PC-3 (cell line): Measurements from ENCODE around the gene NECTIN4. TPM values are rescaled to one million over a fixed set of nuclear protein-coding genes. Genes with fewer than 3 reads are reported as not detected.

ENCODE experiments used
- ATAC-seq: fragments of 200-7000 bp; cut with Tn5 transposase; 2 replicates; pipeline ENCODE4 v1.9.1; 2020; ENCODE audit warnings: mild to moderate bottlenecking, moderate library complexity
- BruUV-seq: library from RNA; stranded (reverse); fragments of 400-500 nt; replicated peaks from 2 replicates; lab custom pipeline; 2021; lab: Mats Ljungman, UMichigan
- CTCF ChIA-PET: fragments of 300-600 bp; sonication (Branson Sonifier 250); formaldehyde crosslinking; loops from one replicate; lab custom pipeline; 2022; ENCODE audit warnings: antibody characterized with exemption; lab: Charles Lee
- POLR2A ChIA-PET: fragments of 300-600 bp; sonication (Branson Sonifier 250); formaldehyde crosslinking; loops from one replicate; lab custom pipeline; 2022; ENCODE audit warnings: antibody characterized with exemption; ENCODE audit not compliant: unreplicated experiment; lab: Charles Lee
- DNase-seq: peaks from one replicate; pipeline ENCODE4 v3.0.0-alpha.2; 2015
- H2AFZ ChIP-seq: fragments of 300-600 bp; sonication (generic); 2 replicates; pipeline ENCODE4 v1.6.0; 2016; ENCODE audit warnings: antibody characterized with exemption, low read length
- H3F3A ChIP-seq: fragments of 300-600 bp; sonication (generic); one replicate; pipeline ENCODE4 v1.6.0; 2017; ENCODE audit warnings: antibody characterized with exemption, low read length, control low read depth, mild to moderate bottlenecking; ENCODE audit not compliant: unreplicated experiment
- H3K27ac ChIP-seq: fragments of 300-600 bp; sonication (generic); 2 replicates; pipeline ENCODE4 v1.5.1; 2016; ENCODE audit warnings: mild to moderate bottlenecking, low read length
- H3K27me3 ChIP-seq: fragments of 300-600 bp; sonication (generic); 2 replicates; pipeline ENCODE4 v1.6.1; 2016; ENCODE audit warnings: low read length, mixed read lengths
- H3K36me3 ChIP-seq: fragments of 300-600 bp; sonication (generic); 2 replicates; pipeline ENCODE4 v1.6.1; 2016; ENCODE audit warnings: low read depth, mixed run types, low read length, mixed read lengths
- H3K4me1 ChIP-seq: fragments of 300-600 bp; sonication (generic); 2 replicates; pipeline ENCODE4 v1.5.1; 2016; ENCODE audit warnings: low read length; ENCODE audit not compliant: insufficient read depth
- H3K4me2 ChIP-seq: fragments of 300-600 bp; sonication (generic); 2 replicates; pipeline ENCODE4 v1.6.0; 2016; ENCODE audit warnings: low read length
- H3K4me3 ChIP-seq: fragments of 300-600 bp; sonication (generic); 2 replicates; pipeline ENCODE4 v1.5.1; 2016; ENCODE audit warnings: mild to moderate bottlenecking, low read length, mixed read lengths
- H3K79me2 ChIP-seq: fragments of 300-600 bp; sonication (generic); 2 replicates; pipeline ENCODE4 v1.6.1; 2017; ENCODE audit warnings: low read length, mixed read lengths
- H3K9ac ChIP-seq: fragments of 300-600 bp; sonication (generic); 2 replicates; pipeline ENCODE4 v1.6.0; 2016; ENCODE audit warnings: mild to moderate bottlenecking, low read length
- H3K9me2 ChIP-seq: fragments of 300-600 bp; sonication (generic); replicated peaks from 2 replicates; pipeline ENCODE4 v1.6.1; 2016; ENCODE audit warnings: mixed run types, low read length, mixed read lengths
- H3K9me3 ChIP-seq: fragments of 300-600 bp; sonication (generic); 2 replicates; pipeline ENCODE4 v1.6.1; 2016; ENCODE audit warnings: low read length, mixed read lengths
- H4K20me1 ChIP-seq: fragments of 300-600 bp; sonication (generic); 2 replicates; pipeline ENCODE4 v1.6.1; 2016; ENCODE audit warnings: low read length, mixed read lengths
- EZH2 ChIP-seq: fragments of 300-600 bp; sonication (generic); IDR thresholded peaks from one replicate; pipeline ENCODE4 v1.6.1; 2017; ENCODE audit warnings: antibody characterized with exemption, mild to moderate bottlenecking, low read length; ENCODE audit not compliant: unreplicated experiment
- EZH2phosphoT487 ChIP-seq: fragments of 300-600 bp; sonication (generic); IDR thresholded peaks from 2 replicates; pipeline ENCODE4 v1.6.1; 2018; ENCODE audit warnings: mild to moderate bottlenecking, antibody characterized with exemption, low read length, borderline replicate concordance
- intact Hi-C: fragments of 100-400 bp; cut with micrococcal nuclease; formaldehyde crosslinking; loops from 2 replicates; pipeline ENCODE4 v1.9.0; 2023
- total RNA-seq: library from RNA; depleted of rRNA; stranded (reverse); fragments of >200 nt; gene quantifications from 2 replicates; pipeline ENCODE4 v1.2.3, GENCODE V29; 2014
- TF ChIP-seq, protein P1 (sequence below): fragments of 300-600 bp; sonication (generic); conservative IDR thresholded peaks from 2 replicates; pipeline ENCODE4 v1.5.1; 2017; ENCODE audit warnings: antibody characterized with exemption, low read depth, mild to moderate bottlenecking, low read length

NECTIN4 gene
- total RNA-seq, 1 experiment from 2014 or later, result 6.8 TPM

DNA sequence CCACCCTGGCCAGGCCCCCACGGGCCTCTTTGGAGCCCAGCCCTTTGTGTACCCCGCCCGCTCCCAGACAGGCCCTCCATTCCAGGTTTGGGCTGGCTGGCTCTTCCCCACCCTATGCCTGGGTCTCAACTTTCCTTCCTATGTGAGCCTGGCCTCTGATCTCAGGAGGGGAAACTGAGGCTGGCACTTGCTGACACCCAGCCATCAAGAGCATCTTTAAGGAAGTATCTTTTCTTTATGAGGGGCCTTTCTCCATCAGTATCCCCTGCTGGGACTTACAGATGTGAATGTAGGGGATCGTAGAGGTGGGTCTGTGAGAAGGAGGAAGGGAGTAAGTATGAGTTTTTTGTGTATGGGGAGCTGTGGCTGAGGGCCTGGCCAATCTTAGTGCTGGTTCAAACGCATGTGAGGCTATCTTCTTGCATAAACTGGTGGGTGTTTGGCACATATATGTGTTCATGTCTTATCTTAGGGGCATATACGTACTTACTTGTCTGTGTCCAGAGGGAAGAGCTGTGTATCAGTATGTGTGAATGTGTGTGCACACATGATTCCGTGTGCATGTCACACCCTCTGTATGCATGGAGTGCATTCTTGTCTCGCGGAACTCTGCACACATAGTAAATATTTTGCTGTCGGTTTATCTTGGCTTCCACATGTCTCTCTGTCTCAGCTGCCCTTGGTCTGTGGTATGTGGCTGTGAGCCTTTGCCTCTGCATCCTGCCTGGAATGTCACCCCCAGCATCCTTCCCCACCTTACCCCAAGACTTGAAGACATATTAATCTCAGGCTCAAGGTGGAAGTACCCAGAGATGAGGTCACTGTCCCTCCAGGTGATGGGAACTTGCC is 5.4 kb downstream of the NECTIN4 start:
- no peak for ATAC-seq
- intact Hi-C loops, result no loop called here
- Histone ChIP-seq H3K79me2 (peaks cover 24% of the 10 kb centered on the region), H3F3A (no peaks in the 10 kb centered on the region), H2AFZ (no peak overlapping the region), H3K9me3 (no peaks in the 10 kb centered on the region), H3K9ac (0 out of 2 replicates have a peak overlapping the region, but pooled peaks have one; percentile 18), H3K4me1 (peaks cover 76% of the 10 kb centered on the region), H4K20me1 (no peaks in the 10 kb centered on the region), H3K27me3 (no peaks in the 10 kb centered on the region), H3K27ac (peak overlapping the region; percentile 56), H3K36me3 (no peaks in the 10 kb centered on the region), H3K9me2 (no peaks in the 10 kb centered on the region), H3K4me2 (peak overlapping the region; percentile 68), H3K4me3 (peak overlapping the region; percentile 28; the same call in 1 of the 2 replicates)
- ChIA-PET POLR2A (interaction anchor here (0.6 kb wide), 1 partner anchor 82 kb away, joined by 4 read pairs; the partner anchor contains the start of gene PPOX), CTCF (interaction anchor here (0.6 kb wide), 1 partner anchor 298 kb away, joined by 5 read pairs; no protein-coding TSS in a partner anchor)
- TF ChIP-seq EZH2 (no peak), EZH2phosphoT487 (no peak)
- TF ChIP-seq, protein P1, sequence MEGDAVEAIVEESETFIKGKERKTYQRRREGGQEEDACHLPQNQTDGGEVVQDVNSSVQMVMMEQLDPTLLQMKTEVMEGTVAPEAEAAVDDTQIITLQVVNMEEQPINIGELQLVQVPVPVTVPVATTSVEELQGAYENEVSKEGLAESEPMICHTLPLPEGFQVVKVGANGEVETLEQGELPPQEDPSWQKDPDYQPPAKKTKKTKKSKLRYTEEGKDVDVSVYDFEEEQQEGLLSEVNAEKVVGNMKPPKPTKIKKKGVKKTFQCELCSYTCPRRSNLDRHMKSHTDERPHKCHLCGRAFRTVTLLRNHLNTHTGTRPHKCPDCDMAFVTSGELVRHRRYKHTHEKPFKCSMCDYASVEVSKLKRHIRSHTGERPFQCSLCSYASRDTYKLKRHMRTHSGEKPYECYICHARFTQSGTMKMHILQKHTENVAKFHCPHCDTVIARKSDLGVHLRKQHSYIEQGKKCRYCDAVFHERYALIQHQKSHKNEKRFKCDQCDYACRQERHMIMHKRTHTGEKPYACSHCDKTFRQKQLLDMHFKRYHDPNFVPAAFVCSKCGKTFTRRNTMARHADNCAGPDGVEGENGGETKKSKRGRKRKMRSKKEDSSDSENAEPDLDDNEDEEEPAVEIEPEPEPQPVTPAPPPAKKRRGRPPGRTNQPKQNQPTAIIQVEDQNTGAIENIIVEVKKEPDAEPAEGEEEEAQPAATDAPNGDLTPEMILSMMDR, result no peak
- no TSS peak for BruUV-seq
- no peak for DNase-seq

DNA sequence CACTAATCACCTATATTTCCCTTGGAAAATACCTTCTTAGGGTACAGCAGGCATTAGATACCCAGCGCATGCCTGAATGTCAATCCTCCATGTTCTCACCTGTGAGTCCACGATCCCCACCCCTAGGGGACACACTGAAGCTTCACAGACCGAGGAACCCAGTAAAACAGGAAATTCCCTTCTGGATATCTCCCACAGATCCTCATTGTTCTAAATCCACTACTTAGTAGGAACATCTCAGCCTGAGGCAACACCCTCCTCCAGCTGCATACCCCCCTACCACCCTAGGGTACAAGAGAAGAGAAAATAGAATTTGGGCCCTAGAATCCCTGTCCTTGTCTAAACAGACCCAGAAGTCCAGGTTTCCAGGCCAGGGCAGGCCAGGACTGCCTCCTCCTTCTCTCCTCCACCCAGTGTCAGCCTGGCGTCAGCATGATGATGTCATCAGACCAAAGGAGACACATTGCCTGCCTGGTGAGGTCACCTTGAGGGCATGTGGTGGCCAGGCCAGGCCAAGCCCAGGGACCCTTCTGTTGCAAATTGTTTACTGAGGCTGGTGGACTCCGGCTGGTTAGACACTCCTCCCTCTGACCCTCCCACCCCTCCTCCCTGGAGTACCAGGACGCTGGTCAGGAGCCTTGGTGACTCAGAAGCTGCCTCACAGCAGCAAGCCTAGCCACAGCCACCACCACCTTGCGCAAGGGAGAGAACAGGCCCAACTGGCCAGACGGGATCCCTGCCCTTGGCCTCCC is 6.2 kb downstream of the NECTIN4 start:
- ChIA-PET POLR2A (interaction anchor here (0.6 kb wide), 1 partner anchor 83 kb away, joined by 4 read pairs; the partner anchor contains the start of gene PPOX), CTCF (interaction anchor here (0.6 kb wide), 1 partner anchor 299 kb away, joined by 5 read pairs; no protein-coding TSS in a partner anchor)
- intact Hi-C loops, result no loop called here
- H3K4me2 ChIP-seq, result peak overlapping the region; percentile 74
- H4K20me1 ChIP-seq, result no peaks in the 10 kb centered on the region
- H3K9ac ChIP-seq, result peak overlapping the region; percentile 34
- no peaks in the 10 kb centered on the region for H3K27me3 ChIP-seq
- DNase-seq (peak; percentile 99), ATAC-seq (peak; percentile 91)
- H3K79me2 ChIP-seq, result peaks cover 17% of the 10 kb centered on the region
- H3K36me3 ChIP-seq, result no peaks in the 10 kb centered on the region
- no peaks in the 10 kb centered on the region for H3F3A ChIP-seq
- H3K9me3 ChIP-seq, result no peaks in the 10 kb centered on the region
- peak overlapping the region; percentile 77 for H3K27ac ChIP-seq
- BruUV-seq, result no TSS peak
- no peaks in the 10 kb centered on the region for H3K9me2 ChIP-seq
- TF ChIP-seq, protein P1, result no peak
- TF ChIP-seq EZH2 (no peak), EZH2phosphoT487 (no peak)
- peak overlapping the region; percentile 14; the same call in 1 of the 2 replicates for H2AFZ ChIP-seq
- H3K4me1 ChIP-seq, result peaks cover 68% of the 10 kb centered on the region
- peak overlapping the region; percentile 29; the same call in 1 of the 2 replicates for H3K4me3 ChIP-seq
